Stimulated activated CD8-positive, alpha-beta memory T cell treated with anti-CD3 and anti-CD28 coated beads, Interleukin-7, amount 100 ng/mL, for 24 hours (primary cell): ENCODE measurements around the gene KPNA2.
A peak's percentile ranks its signal among the peaks of the same experiment; 100 is the strongest.
"Not testable (repeated sequence)": the region's sequence is repeated elsewhere in the genome, so short reads cannot be mapped to it uniquely, and the experiment has no call there.

ENCODE experiments used
- DNase-seq: peaks from one replicate; pipeline ENCODE4 v3.0.0-alpha.2; 2020; ENCODE audit warnings: low read depth

The KPNA2 gene

GRCh38 chr17:68020409-68020756 lies 15.2 kb upstream of the KPNA2 start:
- no peak for DNase-seq

DNA sequence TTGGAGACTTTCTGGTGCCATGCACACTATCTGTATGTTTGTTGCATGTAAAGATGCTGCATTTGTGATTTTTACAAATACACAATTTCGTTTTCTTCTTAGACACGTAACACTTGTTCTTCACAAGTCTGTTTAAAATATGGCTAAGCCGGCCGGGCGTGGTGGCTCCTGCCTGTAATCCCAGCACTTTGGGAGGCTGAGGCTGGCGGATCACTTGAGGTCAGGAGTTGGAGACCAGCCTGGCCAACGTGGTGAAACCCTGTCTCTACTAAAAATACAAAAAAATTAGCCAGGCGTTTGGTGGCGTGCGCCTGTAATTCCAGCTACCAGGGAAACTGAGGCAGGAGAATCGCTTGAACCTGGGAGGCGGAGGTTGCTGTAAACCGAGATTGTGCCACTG lies 14.7 kb upstream of the KPNA2 start:
- not testable (repeated sequence) for DNase-seq

- DNase-seq: no peak
Observed at GRCh38 chr17:68021963-68022362, 13.6 kb upstream of the KPNA2 start.

GRCh38 chr17:68022547-68022946 lies 13.0 kb upstream of the KPNA2 start:
- not testable (repeated sequence) for DNase-seq

DNA sequence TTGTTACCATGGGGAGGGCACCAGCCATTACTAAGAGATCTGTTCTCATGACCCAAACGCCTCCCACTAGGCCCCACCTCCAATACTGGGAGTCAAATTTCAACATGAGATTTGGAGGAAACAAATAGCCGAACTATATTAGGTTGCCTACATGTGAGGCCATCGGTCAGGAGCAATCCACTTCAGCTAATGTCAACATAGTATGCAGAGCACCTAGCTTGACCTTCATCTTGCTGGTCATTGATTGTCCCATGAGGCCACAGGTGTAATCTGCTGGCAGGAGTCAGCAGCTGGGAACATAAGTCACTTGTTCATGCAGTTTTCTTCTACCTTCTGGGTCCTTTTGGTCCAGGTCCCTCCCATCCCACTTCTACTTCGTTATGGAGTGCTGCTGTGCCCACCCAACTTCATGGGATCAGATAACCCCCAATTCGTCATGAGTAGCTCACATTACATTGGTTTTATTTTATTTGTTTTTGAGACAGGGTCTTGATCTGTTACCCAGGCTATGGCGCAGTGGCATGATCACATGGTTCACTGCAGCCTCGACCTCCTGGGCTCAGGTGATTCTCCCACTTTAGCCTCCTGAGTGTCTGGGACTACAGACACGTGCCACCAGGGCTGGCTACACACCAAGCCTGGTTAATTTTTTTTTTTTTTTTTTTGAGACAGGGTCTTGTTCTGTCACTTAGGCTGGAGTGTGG lies 5.9 kb upstream of the KPNA2 start:
- DNase-seq: no peak

GRCh38 chr17:68033636-68034451 lies 1.7 kb upstream of the KPNA2 start:
- DNase-seq: no peak

- no peak for DNase-seq
Observed at GRCh38 chr17:68034452-68034776, 1.1 kb upstream of the KPNA2 start.

DNA sequence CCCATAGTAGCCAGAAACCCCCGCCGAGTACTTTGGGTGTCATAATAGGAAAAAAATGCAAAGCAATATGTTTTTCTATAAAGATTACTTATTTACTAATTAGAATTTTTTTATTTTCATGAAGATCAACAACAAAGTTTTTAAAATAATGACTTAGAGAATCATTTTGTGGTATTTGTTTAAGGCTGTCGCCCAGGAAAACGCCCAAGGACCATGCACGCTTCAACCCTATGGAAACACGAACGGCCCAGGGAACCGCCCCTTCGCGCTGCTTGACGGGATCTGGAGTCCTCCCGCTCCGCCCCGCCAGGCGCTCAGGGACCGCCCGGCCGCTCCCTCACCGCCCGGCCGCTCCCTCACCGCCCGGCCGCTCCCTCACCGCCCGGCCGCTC lies 408 bp upstream of the KPNA2 start:
- DNase-seq: peak; percentile 78

- no peak for DNase-seq
Observed at GRCh38 chr17:68036304-68037147, 991 bp downstream of the KPNA2 start.

GRCh38 chr17:68047153-68047846 lies 11.8 kb downstream of the KPNA2 start:
- DNase-seq: no peak

DNA sequence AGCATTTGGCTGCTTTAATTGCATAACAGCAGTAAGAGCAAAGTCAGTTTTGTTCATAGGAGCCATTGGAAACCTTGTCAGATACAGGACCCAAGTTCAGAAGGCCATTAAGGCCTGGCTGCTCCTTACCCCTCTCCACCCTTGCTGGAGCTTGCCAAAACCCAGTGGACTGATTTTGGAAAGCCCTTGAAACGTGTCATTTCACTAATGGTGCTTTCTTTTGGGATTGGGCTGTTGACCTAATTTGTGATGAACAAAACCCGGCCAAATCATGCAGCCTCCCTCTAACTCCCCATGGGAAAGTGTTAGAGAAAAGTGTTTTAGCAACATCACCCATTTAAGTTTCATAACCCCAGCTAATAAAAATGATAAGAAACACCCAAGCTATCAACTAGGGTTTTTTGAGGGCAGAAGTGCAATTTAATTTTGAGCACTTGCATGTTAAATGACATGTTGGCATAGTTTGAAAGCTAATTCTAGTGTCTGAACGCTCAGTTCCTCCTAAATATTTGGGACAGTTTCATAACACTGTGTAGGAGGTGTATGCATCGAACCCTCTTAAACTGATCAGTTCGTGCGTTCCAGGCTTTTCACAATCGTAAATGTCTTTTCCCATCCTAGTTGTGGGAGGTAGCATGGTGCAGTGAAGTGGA lies 12.5 kb downstream of the KPNA2 start:
- DNase-seq: not testable (repeated sequence)

- DNase-seq: no peak
Observed at GRCh38 chr17:68048996-68049395, 13.5 kb downstream of the KPNA2 start.

DNA sequence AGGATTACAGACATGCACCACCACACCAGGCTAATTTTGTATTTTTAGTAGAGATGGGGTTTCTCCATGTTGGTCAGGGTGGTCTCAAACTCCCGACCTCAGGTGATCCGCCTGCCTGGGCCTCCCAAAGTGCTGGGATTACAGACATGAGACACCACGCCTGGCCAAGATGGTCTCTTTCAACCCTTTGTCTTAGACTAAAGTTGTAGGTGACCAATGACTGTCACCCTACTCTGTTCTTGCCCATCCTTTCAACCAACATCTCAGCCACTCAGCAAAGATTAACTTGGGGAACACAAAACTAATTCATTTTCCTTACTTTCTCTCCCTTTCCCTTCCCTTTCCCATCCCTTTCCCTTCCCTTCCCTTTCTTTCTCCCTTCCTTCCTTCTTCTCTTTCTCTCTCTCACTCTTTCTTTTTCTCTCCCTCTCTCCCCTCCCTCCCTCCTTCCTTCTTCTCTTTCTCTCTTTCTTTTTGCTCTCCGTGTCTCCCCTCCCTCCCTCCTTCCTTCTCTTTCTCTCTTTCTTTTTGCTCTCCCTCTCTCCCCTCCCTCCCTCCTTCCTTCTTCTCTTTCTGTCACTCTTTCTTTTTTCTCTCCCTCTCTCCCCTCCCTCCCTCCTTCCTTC lies 14.4 kb downstream of the KPNA2 start:
- DNase-seq: not testable (repeated sequence)

DNA sequence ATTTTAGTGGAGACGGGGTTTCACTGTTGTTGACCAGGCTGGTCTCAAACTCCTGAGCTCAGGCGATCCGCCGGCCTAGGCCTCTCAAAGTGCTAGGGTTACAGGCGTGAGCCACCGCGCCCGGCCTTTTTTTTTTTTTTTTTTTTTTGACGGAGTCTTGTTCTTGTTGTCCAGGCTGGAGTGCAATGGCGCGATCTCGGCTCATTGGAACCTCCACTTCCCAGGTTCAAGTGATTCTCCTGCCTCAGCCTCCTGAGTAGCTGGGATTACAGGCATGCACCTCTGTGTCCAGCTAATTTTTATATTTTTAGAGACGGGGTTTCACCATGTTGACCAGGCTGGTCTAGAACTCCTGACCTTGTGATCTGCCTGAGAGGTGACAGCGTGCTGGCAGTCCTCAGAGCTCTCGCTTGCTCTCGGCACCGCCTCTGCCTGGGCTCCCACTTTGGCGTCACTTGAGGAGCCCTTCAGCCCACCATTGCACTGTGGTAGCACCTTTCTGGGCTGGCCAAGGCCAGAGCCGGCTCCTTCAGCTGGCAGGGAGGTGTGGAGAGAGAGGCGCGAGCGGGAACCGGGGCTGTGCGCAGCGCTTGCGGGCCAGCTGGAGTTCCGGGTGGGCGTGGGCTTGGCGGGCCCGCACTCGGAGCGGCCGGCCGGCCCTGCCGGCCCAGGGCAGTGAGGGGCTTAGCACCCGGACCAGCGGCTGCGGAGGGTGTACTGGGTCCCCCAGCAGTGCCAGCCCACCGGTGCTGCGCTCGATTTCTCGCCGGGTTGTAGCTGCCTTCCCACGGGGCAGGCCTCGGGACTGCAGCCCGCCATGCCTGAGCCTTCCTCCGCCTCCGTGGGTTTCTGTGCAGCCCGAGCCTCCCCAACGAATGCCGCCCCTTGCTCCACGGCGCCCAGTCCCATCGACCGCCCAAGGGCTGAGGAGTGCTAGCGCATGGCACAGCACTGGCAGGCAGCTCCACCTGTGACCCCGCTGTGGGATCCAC lies 16.1 kb downstream of the KPNA2 start:
- DNase-seq: not testable (repeated sequence)

GRCh38 chr17:68052810-68053209 lies 17.3 kb downstream of the KPNA2 start:
- no peak for DNase-seq

DNA sequence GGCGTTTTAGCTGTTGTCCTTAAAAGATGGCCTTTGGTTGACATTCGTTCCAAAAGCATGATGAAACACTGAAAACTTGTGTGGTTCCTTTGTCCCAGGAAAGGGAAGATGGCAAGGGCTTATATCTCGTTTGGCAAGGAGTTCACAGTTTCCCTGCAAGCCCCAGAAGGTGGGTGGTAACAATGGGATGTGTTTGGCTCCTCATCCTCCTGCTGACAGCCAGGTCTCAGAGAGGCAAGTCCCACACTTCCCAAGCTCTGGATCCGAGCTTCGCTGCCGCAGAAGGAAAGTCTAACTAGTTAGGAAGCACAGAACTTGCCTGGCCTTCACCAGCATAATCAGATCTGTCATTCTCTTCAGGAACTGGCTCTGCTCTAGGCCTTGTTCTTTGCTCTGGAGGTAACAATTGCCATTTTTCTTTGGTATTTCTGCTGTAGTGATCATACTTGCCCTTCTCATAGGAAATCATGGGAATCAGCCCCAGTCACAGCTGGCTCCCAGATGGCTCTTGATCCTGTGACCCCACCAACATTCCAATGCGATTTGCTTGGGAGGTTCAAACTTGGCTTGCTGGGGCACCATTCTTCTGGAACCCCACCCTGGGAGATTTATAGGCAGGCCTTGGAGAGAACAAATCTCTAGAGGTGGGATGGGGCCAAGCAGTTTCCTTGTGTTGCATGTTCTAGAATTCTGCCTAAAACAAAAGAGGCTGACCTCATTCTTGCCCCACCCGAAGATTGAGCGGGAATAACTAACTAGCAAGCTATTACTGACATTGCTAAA lies 17.9 kb downstream of the KPNA2 start:
- DNase-seq: no peak

DNA sequence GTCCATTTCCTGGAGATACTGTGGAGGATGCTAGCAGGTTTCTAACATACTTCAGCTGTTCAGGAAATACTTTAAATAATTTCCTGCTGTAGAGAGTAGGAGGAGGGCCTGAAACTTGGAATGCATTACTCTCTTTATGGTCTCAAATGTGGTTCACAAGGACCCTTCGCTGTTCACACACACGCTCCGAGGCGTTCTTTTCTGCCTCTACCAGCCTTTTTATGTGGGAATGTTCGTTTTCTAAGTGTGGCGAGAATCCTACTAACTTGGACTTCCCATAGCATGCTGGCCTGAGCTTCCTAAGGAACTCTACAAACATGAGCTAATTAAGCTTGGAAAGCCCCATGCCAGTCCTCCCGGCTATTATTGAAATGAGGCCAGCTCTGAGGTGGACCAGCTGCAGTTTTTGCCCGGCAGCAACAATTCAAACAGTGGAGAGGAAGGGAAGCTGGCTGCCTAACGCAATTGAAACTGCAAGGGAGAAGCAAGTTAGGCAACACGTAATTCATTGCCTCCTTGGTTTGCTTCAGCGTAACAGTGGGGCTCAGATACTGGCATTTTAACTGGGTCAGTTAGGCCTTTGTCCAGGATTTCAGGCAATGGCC lies 18.9 kb downstream of the KPNA2 start:
- DNase-seq: no peak

GRCh38 chr17:68057531-68057952 lies 22.0 kb downstream of the KPNA2 start:
- DNase-seq: no peak

GRCh38 chr17:68060336-68060735 lies 24.8 kb downstream of the KPNA2 start:
- no peak for DNase-seq
